ENCODE data around the gene AP3B2. TPM values are rescaled to one million over a fixed set of nuclear protein-coding genes. Genes with fewer than 3 reads are reported as not detected.

Gene AP3B2
- total and polyA plus RNA-seq, 4 donors: 0.10 to 0.33 TPM; not detected in 2

- no peak for TF ChIP-seq ZBTB33 (IDR thresholded peaks at IDR 0.05)
- TF ChIP-seq REST (IDR thresholded peaks at IDR 0.05): no peak
These were observed 10.8 kb downstream of the AP3B2 start (continued) for GRCh38 chr15:82698711-82699345.

- WGBS: 85% methylated on average over 9 of the region's 9 CpGs
- no peaks in the 10 kb centered on the region for H3K27me3 ChIP-seq (ENCODE audit: control insufficient read depth in 4 of 4, insufficient read depth in 4 of 4, low read length in 3 of 4)
- no peaks in the 10 kb centered on the region for H3K36me3 ChIP-seq (ENCODE audit: control insufficient read depth in 4 of 4, insufficient read depth in 3 of 4, low read depth in 1 of 4, low read length in 3 of 4)
- H3K4me3 ChIP-seq (ENCODE audit: low read depth in 1 of 3, low read length in 3 of 3): no peak overlapping the region
- no peak overlapping the region for H3K27ac ChIP-seq (ENCODE audit: low read depth in 1 of 2, low read length in 2 of 2)
- H3K9me3 ChIP-seq (ENCODE audit: control insufficient read depth in 4 of 4, low read length in 3 of 4): no peaks in the 10 kb centered on the region
- no peaks in the 10 kb centered on the region for H3K4me1 ChIP-seq (ENCODE audit: control insufficient read depth in 4 of 4, insufficient read depth in 4 of 4, low read length in 3 of 4)
- TF ChIP-seq MAX (IDR thresholded peaks at IDR 0.05): no peak
- no peak for TF ChIP-seq HNF4A (conservative IDR thresholded peaks at IDR 0.05)
- no peak for TF ChIP-seq ZBTB33 (IDR thresholded peaks at IDR 0.05)
- no peak for TF ChIP-seq FOXA2 (IDR thresholded peaks at IDR 0.05)
- no peak for TF ChIP-seq CTCF (IDR thresholded peaks at IDR 0.05; ENCODE audit: low read depth, low read length, missing input control)
- TF ChIP-seq YY1 (IDR thresholded peaks at IDR 0.05): no peak
- no peak for TF ChIP-seq RAD21 (IDR thresholded peaks at IDR 0.05)
- TF ChIP-seq REST (IDR thresholded peaks at IDR 0.05): no peak
- TF ChIP-seq JUND (IDR thresholded peaks at IDR 0.05): no peak
- no peak for TF ChIP-seq RXRA (IDR thresholded peaks at IDR 0.05)
- TF ChIP-seq FOXA1 (IDR thresholded peaks at IDR 0.05): no peak
- no peak for TF ChIP-seq NR2F2 (IDR thresholded peaks at IDR 0.05)
- TF ChIP-seq EGR1 (IDR thresholded peaks at IDR 0.05; ENCODE audit: low read depth in 2 of 2): no peak
- TF ChIP-seq TAF1 (conservative IDR thresholded peaks at IDR 0.05): no peak
- no peak for TF ChIP-seq HNF4G (IDR thresholded peaks at IDR 0.05)
- no peak for TF ChIP-seq SP1 (IDR thresholded peaks at IDR 0.05)
- no peak for TF ChIP-seq ATF3 (IDR thresholded peaks at IDR 0.05)
- H3K9ac ChIP-seq (ENCODE audit: low read depth in 1 of 2, low read length in 2 of 2): no peak overlapping the region
- no peak for DNase-seq (ENCODE audit: low spot score)
These were observed 11.8 kb downstream of the AP3B2 start for GRCh38 chr15:82697735-82698407.

Data from liver (tissue), 9 donors.